ENCODE data around the gene PSD2.
"Not testable (repeated sequence)": the region's sequence is repeated elsewhere in the genome, so short reads cannot be mapped to it uniquely, and the experiment has no call there.

PSD2 gene

DNA sequence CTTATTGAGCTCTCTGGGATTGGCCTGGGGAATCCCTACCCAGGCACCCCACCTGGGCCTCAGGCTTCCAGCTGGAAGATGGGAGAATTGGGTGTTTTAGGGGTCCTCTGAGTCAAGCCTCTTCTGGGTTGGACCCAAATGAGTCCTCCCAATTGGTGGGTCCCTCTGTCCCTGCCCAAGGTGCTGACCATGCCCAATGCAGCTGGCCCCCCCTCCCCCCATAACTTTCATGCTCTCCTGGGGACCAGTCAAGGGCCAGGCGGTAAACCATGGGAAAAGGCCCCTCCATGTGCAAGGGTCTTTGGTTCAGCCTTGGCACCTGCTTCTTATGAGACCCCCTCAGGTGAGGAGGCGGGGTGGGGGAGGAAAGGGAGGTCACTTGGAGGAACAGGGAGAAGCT lies 3.4 kb upstream of the PSD2 start:
- DNase-seq = no peak

DNA sequence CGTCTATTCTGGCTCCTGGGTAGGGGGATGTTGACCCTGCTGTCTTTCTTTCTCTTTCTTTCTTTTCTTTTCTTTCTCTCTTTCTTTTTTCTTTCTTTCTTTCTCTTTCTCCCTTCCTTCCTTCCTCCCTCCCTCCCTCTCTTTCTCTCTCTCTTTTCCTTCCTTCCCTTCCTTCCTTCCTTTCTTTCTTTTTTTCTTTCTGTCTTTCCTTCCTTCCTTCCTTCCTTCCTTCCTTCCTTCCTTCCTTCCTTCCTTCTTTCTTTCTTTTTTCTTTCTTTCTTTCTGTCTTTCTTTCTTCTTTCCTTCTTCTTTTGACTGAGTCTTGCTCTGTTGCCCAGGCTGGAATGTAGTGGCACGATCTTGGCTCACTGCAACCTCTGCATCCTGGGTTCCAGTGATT lies 3.0 kb upstream of the PSD2 start:
- DNase-seq = not testable (repeated sequence)

DNA sequence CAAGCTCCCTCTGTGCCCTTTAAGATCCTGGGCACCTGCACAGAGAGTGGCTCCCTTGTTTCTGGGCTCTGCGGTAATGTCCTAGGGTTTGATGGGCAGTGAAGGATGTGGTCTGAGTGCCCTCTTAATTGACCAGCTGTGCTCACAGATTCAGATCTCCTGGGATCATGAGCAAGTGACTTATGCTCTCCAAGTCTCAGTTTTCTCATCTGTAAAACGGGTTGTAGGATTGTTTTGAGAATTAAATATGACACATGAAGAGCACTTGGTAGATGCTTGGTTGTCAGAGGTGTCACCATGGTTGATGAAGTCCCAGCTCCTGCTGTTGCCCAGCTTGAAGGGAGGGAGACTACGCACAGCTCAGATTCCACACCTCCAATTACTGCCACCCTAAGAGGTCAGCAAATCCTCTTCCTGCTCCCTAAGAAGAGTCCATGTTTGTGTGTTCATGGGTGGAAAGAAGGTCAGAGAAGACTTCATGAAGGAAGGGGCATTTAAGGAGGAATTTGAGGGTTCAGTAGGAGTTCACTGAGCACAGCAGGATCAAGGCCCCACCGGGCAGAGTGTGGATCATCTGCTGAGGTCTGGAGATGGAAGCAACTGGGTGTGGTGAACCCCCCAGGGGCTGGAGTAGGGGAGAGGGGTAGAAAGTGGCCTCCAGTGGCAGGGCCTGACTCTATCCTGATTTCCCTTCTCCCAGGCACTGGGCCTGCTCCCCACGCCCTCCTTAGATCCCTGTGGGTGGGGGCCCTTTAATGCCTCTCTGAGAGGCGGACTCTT lies 1.4 kb upstream of the PSD2 start:
- DNase-seq = no peak

DNA sequence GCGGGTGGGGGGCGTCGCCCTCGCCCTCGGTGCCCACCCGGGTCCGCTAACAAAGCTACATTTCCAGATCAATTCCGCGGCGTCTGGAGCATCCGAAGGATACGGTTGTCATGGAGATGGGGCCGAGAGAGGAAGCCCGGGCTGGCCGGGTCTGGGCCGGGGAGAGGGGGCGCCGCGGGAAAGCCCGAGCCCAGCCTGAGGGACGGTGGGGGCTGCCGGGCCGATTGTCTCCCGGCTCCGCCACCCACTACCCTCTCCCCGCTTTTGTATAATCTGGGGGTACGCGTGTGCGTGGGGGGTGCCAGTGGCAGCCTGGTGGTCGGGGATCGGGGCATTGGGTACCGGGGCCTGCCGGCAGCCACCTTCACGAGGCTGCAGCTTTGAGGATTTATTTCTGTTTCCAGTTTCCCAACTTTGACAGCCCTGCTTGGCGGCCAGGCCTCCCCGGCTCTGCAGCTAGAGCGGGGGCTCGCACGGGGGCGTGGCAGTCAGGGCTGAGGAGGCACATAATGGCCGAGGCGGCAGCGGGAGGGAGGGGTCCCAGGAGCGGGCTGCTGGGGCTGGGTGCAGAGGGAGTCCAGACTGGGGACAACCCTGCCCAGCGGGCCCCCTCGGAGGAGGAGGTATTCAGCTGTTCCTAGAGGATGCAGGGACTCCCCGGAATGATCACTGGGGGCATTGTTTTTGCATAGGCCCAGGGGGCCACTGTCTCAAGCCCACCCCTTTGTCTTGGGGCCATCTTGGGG lies 626 bp downstream of the PSD2 start:
- DNase-seq = no peak

DNA sequence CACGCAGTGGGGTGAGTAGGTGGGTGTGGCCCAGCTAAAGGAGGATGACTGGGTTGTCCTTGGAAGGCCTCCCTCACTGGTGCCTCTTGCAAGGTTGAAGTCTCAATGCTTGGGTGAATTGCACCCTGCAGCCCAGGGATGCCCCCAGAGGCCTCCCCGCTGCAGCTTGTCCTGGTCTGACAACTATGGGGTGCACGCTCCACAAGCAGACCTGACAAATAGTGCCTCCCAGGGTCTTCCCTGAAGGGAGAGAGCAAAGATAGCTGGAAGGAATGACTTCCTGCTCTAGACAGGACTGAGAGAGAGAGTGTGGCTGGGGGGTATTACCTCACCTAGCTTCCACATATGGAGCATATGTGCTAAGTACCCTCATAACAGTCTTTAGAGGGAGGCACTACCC lies 1.7 kb downstream of the PSD2 start:
- DNase-seq = no peak

DNA sequence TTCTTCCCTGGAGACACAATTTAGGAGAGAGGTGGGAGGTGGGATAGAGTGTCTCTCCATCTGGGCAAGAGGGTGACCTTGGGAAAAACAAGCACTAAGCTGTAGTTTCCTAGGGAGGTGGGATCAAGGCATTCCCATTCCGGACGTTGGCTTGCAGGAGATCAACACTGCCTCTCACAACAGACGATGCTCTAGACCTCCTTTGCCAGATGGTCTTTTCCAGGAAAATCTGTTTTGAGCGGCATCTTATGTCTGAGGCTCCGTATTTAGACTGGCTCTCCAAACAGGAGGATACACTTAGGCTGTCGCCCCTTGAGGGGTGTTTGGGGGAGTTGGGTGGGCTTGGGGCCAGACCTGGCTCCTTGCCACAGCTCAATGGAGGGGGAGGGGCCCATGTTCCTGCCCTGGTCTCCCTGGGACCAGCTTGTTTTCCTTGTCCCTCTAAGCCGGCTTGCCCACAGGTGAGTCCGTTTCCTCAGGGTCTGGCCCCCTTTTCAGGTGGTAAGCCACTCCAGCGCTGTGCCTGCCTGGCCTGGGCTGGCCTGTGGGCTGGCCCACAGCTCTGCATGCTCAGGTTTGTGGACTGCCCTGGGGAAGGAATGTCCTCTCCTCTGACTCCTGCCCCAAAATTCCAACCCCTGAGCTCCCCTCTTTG lies 2.4 kb downstream of the PSD2 start:
- no peak for DNase-seq

DNA sequence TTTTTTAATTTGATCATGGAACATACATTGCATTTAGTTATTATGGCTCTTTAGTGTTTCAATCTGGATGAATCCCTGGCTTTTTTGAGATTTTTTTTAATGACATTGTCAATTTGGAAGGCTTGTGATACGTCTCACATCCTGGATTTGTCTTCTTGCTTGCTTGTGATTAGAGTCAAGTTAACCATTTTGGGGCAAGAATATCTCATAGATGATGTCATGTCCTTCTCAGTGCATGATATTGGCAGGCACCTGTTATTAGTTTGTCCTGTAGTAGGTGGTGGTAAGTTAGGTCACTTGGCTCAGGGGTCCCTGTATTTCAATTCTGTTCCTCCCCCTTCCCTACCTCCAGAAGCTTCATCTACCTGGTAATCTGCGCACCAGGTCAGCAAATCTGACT lies 3.3 kb downstream of the PSD2 start:
- no peak for DNase-seq

DNA sequence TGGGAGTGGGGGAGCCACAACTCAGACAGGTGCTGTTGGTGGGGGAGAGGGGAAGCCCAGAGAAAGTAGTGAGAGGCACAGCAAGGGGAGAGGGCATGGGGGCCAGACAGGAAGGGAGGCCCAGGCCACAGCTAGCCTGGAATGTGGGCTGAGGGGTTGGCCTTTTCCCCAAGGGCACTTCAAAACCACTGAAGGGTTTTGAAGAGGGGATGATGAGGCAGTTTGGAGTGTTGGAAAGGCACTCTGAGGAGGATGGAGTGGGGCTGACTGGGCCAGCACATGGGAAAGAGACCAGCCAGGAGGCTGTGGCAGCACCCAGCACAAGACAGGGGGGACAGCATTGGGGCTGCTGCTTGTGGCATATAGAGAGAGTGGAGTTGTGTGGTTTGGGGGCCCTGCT lies 3.8 kb downstream of the PSD2 start:
- no peak for DNase-seq

DNA sequence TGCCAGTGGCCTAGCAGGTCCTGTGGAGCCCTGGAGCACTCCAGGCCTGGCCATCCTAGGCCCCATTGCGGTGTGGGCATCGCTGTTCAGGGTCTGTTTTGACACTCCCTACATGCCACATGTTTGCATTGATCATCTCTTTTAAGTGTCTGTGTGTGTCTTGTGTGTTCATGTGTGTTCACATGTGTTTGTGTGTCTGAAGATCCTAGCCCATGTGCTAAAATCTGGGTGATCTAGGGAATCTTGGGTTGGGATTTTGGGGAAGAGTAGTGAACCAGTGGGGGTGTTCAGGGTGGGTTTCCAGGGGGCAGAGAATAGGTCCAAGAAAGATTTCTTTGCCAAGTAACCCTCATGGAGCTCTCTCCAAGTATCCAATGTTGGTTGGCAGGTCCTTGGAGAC lies 8.4 kb downstream of the PSD2 start:
- DNase-seq = no peak

DNA sequence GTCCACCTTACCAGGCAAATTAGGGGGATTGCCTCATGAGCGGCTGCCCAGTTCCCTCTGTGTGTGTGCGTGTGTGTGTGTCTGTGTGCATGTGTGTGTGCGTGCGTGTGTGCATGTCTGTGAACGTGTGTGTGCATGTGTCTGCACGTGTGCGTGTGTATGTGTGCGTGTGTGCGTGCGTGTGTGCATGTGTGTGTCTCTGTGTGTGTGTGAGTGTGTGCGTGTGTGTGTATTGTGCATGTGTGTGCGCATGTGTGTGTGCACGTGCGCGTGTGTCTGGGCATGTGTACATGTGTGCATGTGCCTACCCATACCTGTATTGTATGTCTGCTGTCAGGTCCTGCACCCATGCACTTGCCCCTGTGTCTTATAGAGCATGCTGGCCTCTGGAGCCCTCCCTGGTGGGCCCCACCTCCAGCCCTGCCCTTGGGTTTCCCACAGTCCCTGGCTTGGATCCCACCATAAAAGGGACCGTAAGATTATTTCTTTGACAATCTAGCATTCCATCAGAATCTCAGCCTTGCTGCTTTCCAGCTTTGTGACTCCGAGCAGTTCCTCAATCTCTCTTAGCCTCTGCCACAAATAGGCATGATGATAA lies 9.3 kb downstream of the PSD2 start:
- DNase-seq = no peak

DNA sequence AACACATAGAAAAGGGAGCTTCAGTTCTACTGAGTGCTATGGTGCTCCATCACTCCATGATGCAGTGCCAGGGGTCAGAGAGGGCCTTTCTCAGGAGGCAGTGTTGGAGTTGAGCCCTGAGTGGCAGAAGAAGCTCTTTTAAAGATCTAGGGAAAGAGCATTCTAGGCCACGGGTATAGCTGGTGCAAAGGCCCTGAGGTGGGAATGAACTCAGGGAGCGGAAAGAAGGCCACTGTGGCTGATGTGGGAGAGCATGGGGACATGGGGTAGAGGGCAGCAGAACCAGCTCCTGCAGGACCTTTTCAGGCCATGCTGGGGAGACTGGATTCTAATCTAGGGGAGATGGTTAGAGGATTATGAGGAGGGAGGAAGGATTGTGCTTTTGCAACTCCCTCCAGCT lies 9.9 kb downstream of the PSD2 start:
- no peak for DNase-seq

DNA sequence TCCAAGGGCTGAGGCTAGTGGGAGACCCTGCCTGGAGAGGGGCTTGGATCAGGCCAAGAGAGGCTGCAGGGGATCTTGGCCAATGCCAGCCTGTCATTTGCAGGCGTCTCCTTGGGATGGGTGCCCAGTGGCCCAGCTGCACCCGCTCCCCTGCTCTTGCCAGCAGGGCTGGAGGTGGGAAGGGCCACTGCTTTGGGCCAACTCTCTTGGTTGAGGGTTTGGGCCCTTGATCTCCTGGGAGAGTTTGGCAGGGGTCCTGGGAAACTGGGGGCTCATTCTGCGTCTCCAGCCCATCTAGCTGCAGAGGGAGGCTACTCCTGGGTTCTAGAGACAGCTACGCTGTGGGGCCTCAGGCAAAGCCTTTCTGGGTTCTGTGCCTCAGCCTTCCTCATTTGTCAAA lies 10.5 kb downstream of the PSD2 start:
- no peak for DNase-seq

DNA sequence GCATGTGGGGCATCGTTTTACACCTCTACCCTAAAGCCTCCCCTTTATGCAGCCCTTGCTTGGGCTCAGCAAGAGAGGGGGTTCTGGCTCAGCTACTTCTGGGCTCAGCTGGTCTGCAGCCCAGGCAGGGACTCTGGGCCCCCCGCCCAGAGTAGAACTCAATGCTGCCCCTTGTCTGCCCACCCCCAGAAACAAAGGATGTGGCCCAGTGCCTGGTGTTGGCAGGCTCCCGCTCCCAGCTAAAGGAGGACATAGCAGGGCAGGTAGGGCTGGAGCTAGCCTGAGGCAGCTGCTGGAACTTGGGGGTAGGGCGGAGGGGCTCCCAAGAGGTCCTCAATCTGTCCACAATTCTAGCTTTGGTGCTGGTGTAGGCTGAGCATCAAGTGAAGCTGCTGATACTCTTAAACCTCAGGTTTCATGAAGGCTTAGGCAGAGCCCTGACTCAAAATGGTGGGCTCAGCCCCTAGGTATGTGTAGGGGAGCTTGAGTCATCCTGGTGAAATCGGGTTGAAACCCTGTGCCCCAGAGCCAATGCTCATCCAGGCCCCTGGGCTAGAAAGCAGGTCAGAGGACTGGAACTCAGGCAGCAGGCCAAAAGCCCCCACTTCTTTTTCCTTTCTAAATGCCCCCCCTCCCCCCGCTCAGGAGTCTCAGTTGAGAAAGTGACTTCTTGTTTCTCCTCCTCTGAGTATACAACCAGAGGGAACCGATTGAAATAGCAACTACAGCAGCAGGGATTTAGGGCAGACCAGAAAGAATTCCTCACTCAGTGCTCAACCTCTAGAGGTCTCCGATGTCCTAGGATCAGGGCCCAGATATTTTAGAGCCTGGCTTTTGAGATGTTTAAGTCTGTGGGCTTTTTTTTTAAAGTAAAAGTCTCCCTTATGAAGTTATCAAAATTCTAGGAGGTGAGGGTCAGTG lies 11.4 kb downstream of the PSD2 start:
- no peak for DNase-seq

DNA sequence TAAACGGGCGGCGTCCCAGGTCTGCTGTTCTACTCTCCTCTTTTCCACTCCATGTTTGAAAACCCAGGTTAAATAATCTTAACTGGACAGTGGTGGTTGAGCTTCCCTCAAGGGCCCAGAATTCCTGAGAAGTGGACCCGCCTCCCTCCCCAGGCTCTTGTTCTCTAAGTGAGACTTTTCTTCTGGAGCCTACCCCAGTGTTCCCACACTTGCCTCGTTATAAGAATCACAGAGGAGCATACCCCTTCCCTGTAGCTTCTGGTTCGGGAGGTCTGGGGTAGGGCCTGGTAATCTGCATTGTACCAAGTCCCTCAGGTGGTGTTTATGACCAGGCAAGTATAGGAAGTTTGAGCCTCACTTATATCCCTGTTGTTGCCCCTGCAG lies 12.0 kb downstream of the PSD2 start:
- no peak for DNase-seq

DNA sequence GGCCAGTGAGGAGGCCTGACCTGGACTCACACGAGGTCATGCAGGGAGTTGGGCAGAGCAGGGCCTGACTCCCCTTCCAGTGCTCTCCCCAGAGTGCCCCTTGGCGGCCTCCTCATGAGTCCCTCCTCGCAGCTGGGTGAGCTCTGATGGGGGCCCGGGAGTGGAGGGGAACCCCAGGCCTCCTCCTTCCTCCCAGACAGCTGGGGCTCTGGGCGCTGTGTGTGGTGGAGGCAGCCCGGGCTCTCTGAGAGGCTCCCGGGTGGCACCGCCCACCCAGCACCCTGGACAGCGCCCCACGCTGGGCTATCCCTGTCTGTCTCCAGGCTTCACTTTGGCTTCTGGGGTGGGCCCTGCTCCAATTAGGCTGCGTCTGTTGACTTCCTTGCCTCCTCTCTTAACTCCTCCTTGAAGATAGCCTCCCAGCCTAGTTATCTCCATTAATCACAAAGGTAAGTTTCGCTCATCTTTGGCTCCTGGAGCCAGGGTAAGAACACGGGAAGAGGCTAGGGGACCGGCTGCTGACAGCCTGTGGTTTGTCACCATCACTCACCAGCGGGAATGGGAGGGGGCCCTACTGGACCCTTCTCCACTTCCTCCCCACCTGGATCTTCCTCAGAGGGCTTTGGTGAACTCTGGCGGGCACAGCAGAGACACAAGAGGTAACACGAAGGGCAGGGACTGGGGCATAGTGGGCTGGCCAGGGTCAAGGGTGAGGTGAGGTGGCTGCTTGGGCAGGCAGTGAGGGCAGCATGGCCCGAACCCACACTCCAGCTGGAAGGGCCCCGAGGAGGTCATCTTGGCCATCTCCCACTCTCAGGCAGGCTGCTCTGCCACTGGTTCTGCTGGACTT lies 13.1 kb downstream of the PSD2 start:
- DNase-seq = no peak

DNA sequence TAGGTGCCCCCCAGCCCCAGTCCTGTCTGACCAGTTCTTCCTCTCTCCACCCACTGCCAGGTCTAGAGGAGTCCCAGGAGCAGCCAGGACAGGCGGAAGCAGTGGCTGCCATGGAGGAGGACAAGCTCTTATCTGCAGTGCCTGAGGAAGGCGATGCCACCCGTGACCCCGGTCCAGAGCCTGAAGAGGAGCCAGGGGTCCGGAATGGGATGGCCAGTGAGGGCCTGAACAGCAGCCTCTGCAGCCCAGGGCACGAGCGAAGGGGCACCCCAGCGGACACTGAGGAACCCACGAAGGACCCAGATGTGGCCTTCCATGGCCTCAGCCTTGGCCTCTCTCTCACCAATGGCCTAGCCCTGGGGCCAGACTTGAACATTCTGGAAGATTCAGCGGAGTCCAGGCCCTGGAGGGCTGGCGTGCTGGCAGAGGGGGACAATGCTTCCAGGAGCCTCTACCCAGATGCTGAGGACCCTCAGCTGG lies 13.8 kb downstream of the PSD2 start:
- DNase-seq = no peak

DNA sequence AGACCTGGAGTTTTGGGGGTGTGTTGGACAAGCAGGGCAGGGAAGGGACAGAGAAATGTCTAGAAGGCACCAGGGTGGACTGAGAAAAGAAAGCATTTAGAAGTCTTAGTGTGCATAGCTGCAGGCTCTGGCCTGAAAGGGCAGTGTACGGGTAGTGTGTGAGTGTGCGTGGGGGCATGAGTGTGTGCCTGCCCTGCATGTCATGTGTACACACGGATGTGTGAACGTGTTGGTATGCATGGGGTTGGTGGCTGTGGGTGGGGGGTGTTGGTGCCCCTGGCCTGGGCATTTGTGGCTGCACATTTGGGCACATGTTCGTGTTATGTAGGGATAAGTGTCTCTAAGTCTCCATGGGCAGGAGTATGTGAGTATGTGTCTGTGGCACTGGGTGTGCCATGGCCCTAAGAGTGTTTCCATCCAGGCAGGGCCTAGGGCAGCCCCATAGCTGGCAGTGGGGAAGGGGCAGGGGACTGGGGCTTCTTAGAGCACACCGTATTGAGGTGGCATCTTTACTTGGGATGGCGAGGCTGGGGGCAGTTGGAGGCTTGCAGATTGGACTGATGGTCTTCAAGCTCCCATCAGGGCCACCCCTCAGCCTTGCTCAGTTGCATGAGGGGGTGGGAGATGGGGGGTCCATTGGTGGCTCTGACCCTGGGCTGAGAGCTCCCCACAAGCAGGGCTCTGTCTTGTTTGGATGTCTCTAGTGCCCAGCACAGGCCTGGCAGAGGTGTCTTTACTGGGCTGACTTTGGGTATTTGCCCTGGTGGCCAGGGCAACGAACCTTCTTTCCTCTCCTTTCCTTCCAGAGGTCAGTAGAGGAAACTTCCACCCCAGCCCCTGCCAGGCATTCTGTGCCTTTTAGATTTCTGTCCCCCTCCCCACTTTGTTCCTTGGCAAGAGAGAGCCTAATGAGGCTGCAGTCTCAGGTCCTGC lies 15.0 kb downstream of the PSD2 start:
- no peak for DNase-seq

DNA sequence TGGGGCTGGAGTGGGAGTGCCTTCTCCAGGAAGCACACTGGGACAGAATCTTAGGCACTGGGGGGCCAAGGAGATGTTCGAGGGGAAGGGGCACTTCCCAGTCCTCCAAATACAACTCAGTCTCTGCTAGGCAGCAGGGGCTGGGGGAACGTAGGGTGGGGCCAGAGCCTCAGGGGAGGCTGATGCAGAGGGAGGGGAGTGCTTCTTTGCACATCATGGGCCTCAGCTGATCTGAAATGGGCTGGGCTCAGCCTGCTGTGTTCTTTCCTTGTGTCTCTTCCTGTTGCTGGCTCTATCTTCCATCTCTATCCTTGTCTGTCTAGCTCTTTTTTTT lies 15.6 kb downstream of the PSD2 start:
- no peak for DNase-seq

DNA sequence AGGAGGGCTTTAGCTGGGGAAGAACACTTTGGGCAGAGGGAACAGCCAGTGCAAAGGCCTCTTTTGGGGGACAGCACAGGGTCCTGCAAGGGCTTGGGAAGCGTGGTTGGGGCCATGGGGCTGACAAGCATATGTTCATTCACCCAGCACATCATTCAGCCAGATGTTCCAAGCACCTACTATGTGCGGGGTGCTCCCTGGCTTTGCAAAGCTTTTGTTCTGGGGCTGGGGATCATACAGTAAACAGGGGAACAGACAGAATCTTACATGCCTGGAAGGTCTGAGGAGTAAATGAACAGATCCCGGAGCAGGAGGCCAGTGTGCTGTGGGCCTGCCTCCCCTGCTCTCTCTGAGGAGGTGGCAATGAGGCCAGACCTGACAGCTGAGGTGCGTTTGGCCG lies 16.7 kb downstream of the PSD2 start:
- DNase-seq = no peak
